ENCODE data around the gene RBBP7. TPM values are rescaled to one million over a fixed set of nuclear protein-coding genes. Genes with fewer than 3 reads are reported as not detected.

Gene RBBP7
- total RNA-seq, 1 donor from 2014 or later = 61.7 TPM

GRCh38 chrX:16873106-16873505 lies 2.9 kb upstream of the RBBP7 start:
- H3K9me3 ChIP-seq = no peaks in the 10 kb centered on the region
- intact Hi-C loops (cut with DNase I) = no loop called here
- H3K4me3 ChIP-seq = no peak overlapping the region
- ATAC-seq (no peak), DNase-seq (no peak)
- peaks cover 13% of the 10 kb centered on the region for H3K4me1 ChIP-seq
- H3K27me3 ChIP-seq (ENCODE audit: low read depth) = no peaks in the 10 kb centered on the region
- no peak overlapping the region for H3K27ac ChIP-seq
- peaks cover under 1% of the 10 kb centered on the region for H3K36me3 ChIP-seq
- TF ChIP-seq, protein P1, sequence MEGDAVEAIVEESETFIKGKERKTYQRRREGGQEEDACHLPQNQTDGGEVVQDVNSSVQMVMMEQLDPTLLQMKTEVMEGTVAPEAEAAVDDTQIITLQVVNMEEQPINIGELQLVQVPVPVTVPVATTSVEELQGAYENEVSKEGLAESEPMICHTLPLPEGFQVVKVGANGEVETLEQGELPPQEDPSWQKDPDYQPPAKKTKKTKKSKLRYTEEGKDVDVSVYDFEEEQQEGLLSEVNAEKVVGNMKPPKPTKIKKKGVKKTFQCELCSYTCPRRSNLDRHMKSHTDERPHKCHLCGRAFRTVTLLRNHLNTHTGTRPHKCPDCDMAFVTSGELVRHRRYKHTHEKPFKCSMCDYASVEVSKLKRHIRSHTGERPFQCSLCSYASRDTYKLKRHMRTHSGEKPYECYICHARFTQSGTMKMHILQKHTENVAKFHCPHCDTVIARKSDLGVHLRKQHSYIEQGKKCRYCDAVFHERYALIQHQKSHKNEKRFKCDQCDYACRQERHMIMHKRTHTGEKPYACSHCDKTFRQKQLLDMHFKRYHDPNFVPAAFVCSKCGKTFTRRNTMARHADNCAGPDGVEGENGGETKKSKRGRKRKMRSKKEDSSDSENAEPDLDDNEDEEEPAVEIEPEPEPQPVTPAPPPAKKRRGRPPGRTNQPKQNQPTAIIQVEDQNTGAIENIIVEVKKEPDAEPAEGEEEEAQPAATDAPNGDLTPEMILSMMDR (IDR thresholded peaks at IDR 0.05) = no peak

GRCh38 chrX:16870862-16871815 lies 977 bp upstream of the RBBP7 start:
- Histone ChIP-seq H3K27me3 (ENCODE audit: low read depth) (no peaks in the 10 kb centered on the region), H3K9me3 (no peaks in the 10 kb centered on the region), H3K27ac (peak overlapping the region; percentile 89), H3K36me3 (peaks cover 4% of the 10 kb centered on the region), H3K4me1 (peaks cover 19% of the 10 kb centered on the region), H3K4me3 (peak overlapping the region; percentile 59)
- intact Hi-C loops (cut with DNase I) = no loop called here
- peak; percentile 56 for DNase-seq
- TF ChIP-seq, protein P1 (IDR thresholded peaks at IDR 0.05) = no peak
- ATAC-seq = peak; percentile 12 to 31

- Histone ChIP-seq H3K9me3 (no peaks in the 10 kb centered on the region), H3K27ac (peak overlapping the region; percentile 88), H3K36me3 (peaks cover 4% of the 10 kb centered on the region), H3K27me3 (ENCODE audit: low read depth) (no peaks in the 10 kb centered on the region), H3K4me3 (peak overlapping the region; percentile 64), H3K4me1 (peaks cover 19% of the 10 kb centered on the region)
- TF ChIP-seq, protein P1 (IDR thresholded peaks at IDR 0.05) = no peak
- DNase-seq (peak; percentile 43), ATAC-seq (peak; percentile 41 to 54)
- intact Hi-C loops (cut with DNase I) = no loop called here
Observed at GRCh38 chrX:16869393-16870094, 618 bp downstream of the RBBP7 start.

- TF ChIP-seq, protein P1 (IDR thresholded peaks at IDR 0.05) = no peak
- no peaks in the 10 kb centered on the region for H3K27me3 ChIP-seq (ENCODE audit: low read depth)
- peaks cover 19% of the 10 kb centered on the region for H3K4me1 ChIP-seq
- no peak overlapping the region for H3K27ac ChIP-seq
- H3K9me3 ChIP-seq = no peaks in the 10 kb centered on the region
- peak overlapping the region; percentile 64 for H3K4me3 ChIP-seq
- peaks cover 4% of the 10 kb centered on the region for H3K36me3 ChIP-seq
- ATAC-seq (no peak), DNase-seq (no peak)
- intact Hi-C loops (cut with DNase I) = no loop called here
Observed at GRCh38 chrX:16868920-16869319, 1.2 kb downstream of the RBBP7 start.

DNA sequence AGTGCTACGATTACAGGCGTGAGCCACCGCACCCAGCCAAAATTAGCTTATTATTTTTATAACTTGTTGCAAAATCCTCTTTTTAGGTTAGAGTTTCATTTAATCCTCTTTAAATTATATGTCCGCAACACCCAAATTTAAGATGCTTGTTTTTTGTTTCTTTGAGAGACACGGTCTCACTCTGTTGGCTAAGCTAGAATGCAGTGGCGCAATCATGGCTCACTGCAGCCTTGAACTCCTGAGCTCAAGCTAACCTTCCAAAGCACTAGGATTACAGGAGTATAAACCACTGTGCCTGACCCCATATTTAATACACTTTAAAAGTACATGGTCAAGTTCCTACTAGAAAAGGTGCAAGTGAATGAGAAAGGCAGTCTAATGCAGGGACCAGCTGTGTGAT lies 2.2 kb downstream of the RBBP7 start:
- ATAC-seq (no peak), DNase-seq (no peak)
- no peaks in the 10 kb centered on the region for H3K27me3 ChIP-seq (ENCODE audit: low read depth)
- no peaks in the 10 kb centered on the region for H3K9me3 ChIP-seq
- no peak overlapping the region for H3K4me3 ChIP-seq
- intact Hi-C loops (cut with DNase I) = no loop called here
- peaks cover 4% of the 10 kb centered on the region for H3K36me3 ChIP-seq
- no peak overlapping the region for H3K27ac ChIP-seq
- TF ChIP-seq, protein P1 (IDR thresholded peaks at IDR 0.05) = no peak
- peaks cover 19% of the 10 kb centered on the region for H3K4me1 ChIP-seq
